ENCODE measurements around the gene ADARB1. TPM values are rescaled to one million over a fixed set of nuclear protein-coding genes. Genes with fewer than 3 reads are reported as not detected.

The ADARB1 gene
- total RNA-seq, 4 donors from 2014 or later = 107 to 231 (median 201) TPM

DNA sequence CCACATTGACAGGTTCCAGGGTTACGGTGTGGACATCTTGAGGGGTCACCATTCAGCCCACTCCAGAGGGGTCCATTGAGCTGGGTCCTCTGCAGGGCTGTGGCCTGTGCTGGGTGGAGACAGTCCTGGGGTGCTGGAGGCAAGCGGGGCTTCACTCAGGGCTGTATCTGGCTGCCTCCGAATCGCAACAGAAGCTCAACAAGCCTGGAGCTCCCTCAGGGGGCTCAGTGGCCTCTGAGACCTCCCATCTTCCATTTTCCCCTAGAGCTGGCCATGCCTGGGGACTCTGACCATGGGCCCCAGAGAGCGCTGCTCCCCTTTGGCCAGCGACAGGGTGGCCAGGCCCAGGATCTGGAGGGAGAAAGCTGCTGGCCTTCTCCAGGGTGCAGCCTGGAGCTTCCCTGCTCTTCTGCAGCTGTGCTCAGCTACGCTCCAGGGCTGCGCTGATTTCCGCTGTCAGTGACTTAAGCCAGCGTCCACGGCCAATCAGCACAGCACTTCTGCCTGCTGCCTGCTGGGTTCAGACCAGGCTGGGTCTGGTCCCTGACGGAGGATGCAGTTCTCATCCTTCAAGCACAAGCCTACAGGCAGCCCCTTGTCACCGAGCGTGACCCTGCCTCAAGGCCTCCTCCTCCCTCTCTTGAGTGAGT, 45.0 kb upstream of the ADARB1 start:
- 81% methylated on average over 13 of the region's 14 CpGs for WGBS
- no peak for DNase-seq (ENCODE audit: extremely low spot score)
- H3K4me1 ChIP-seq = peaks cover 48 to 63% (median 57%) of the 10 kb centered on the region in 4 donors

DNA sequence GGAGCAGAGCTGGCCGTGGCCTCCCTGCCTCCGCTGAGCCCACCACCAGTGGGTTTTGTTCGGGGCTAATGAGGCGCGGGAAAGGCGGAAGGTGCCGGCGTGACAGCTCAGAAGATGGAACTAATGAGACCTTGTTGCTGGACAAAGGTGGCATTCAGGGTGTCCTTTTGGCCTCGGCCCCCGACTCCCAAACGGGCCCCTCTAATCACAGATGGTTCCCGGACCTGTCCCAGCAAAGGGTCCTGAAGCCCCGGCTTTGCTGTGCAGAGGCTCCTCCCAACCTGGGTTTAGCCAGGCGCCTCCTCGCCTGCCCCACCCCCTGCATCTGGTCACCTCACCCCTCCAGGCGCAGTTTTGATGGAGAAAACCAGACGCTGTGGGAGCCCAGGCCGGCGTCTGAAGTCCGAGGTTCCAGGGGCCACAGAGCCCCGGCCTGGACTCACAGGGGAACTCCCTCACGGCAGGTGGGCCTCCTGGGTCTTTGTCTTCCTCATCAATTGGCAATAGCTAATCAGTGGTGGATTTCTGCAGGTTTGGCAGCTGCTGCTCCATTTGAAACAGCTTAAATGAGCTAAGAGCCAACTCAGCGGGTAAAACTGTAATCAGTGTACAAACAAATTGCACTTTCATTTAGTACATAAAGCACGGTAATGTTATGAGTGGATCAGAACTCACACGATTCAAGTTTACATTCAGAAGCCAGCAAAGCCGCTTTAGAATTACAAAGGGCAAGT, 44.3 kb upstream of the ADARB1 start:
- Histone ChIP-seq H3K27ac (replicated peaks in 1 of 4) (peak overlapping the region; percentile 82 to 88 (median 87)), H3K9me3 (no peaks in the 10 kb centered on the region), H3K4me3 (no peak overlapping the region), H3K36me3 (no peaks in the 10 kb centered on the region), H3K4me1 (peaks cover 55 to 70% (median 64%) of the 10 kb centered on the region in 4 donors), H3K27me3 (no peaks in the 10 kb centered on the region)
- no peak for DNase-seq (ENCODE audit: extremely low spot score)
- TF ChIP-seq, protein P1, sequence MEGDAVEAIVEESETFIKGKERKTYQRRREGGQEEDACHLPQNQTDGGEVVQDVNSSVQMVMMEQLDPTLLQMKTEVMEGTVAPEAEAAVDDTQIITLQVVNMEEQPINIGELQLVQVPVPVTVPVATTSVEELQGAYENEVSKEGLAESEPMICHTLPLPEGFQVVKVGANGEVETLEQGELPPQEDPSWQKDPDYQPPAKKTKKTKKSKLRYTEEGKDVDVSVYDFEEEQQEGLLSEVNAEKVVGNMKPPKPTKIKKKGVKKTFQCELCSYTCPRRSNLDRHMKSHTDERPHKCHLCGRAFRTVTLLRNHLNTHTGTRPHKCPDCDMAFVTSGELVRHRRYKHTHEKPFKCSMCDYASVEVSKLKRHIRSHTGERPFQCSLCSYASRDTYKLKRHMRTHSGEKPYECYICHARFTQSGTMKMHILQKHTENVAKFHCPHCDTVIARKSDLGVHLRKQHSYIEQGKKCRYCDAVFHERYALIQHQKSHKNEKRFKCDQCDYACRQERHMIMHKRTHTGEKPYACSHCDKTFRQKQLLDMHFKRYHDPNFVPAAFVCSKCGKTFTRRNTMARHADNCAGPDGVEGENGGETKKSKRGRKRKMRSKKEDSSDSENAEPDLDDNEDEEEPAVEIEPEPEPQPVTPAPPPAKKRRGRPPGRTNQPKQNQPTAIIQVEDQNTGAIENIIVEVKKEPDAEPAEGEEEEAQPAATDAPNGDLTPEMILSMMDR (IDR thresholded peaks at IDR 0.05) = no peak
- TF ChIP-seq EP300 (IDR thresholded peaks at IDR 0.05) (no peak), POLR2A (IDR thresholded peaks at IDR 0.05; ENCODE audit: low read depth) (no peak), POLR2AphosphoS5 (IDR thresholded peaks at IDR 0.05) (no peak)
- intact Hi-C loops (cut with DNase I) = no loop called here
- 82% methylated on average over 20 of the region's 26 CpGs for WGBS

More for the DNA sequence above, 45.0 kb upstream of the ADARB1 start:
- intact Hi-C loops (cut with DNase I) = no loop called here
- Histone ChIP-seq H3K9me3 (no peaks in the 10 kb centered on the region), H3K27me3 (no peaks in the 10 kb centered on the region), H3K4me3 (no peak overlapping the region), H3K36me3 (no peaks in the 10 kb centered on the region), H3K27ac (replicated peaks in 1 of 4) (peak overlapping the region; percentile 82 to 88 (median 87))
- TF ChIP-seq POLR2AphosphoS5 (IDR thresholded peaks at IDR 0.05) = peak; percentile 31 to 47
- TF ChIP-seq EP300 (IDR thresholded peaks at IDR 0.05) = no peak

DNA sequence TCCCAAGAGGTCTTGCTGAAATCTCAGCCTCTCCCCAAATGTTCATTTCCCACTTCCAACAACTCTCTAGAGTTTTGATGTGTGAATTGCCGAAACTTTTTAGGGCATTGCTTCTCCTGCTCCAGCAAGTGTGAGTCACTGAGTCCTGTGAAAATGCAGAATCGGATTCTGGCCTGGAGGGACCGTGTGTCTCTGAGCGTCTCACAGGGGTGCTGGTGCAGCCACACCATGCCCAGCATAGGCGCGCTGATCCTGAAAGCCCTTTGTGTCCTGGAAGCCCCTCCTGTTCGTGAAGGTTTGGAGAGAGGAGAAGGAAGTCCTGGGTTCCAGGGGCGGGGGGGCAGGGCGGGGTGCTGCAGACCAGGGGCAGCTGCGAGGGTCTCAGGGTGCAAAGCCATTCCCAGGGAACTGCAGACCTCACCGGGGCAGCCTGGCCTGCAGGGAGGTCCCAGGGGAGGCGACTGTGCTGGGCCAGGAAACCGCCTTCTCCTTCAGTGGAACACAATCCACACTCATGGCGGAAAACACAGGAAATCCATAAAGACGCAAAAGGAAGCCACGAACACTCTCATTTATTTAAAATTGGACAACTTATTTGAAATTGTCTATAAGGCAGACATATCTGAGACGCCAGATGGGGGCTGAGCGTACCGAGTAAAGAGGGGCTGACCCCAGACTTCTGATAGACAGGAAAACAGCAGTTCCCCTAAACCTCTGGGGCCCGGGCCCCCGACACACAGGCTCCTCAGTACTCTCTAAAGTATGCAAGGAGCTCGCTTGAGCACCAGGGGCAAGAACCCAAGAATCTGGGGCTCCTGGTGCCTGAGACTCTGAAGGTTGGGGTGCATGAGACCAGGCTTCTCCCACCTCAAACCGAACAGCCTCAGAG, 43.5 kb upstream of the ADARB1 start:
- H3K36me3 ChIP-seq = no peaks in the 10 kb centered on the region
- intact Hi-C loops (cut with DNase I) = no loop called here

DNA sequence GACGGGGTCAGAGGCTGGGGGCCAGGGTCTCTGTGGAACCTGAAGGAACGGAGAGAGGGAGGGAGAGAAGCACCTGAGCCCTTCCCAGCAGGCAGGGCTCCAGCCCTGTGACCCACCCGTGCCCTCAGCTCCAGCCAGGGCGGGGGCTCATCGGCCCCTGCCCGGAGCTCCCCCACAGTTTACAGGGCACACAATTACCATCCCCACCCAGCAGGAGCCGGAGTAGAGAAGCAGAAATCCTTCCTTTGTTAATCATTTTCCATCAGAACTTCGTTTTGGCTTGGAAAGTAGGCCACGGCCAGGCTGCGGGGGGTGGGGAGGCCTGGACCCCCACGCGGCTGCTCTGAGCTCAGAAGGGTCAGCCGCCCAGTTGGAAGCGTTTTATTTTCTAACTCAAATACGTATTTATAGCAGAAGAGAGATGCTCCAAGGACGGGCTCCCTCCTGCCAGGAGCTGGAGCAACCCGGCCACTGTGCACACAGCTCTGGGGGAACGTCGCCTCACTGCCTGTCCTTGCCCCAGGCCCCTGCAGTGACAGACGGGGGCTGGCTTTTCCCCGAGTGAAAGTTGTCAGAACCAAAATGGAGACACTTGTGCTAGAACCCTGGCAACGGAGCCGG, 42.7 kb upstream of the ADARB1 start:
- H3K9me3 ChIP-seq = peaks cover 0 to 7% (median 2%) of the 10 kb centered on the region in 4 donors
- peaks cover 56 to 71% (median 68%) of the 10 kb centered on the region in 4 donors for H3K4me1 ChIP-seq
- H3K27ac ChIP-seq (replicated peaks in 1 of 4) = peak overlapping the region; percentile 82 to 88 (median 87)
- intact Hi-C loops (cut with DNase I) = no loop called here
- no peak overlapping the region for H3K4me3 ChIP-seq
- WGBS = 84% methylated on average over 22 of the region's 23 CpGs
- no peaks in the 10 kb centered on the region for H3K36me3 ChIP-seq
- no peak for TF ChIP-seq POLR2AphosphoS5 (IDR thresholded peaks at IDR 0.05)
- TF ChIP-seq, protein P1 (IDR thresholded peaks at IDR 0.05) = no peak
- no peak for TF ChIP-seq POLR2A (IDR thresholded peaks at IDR 0.05; ENCODE audit: low read depth)
- TF ChIP-seq EP300 (IDR thresholded peaks at IDR 0.05) = no peak
- H3K27me3 ChIP-seq = no peaks in the 10 kb centered on the region
- no peak for DNase-seq (ENCODE audit: extremely low spot score)

More for the DNA sequence above, 43.5 kb upstream of the ADARB1 start:
- TF ChIP-seq POLR2A (IDR thresholded peaks at IDR 0.05; ENCODE audit: low read depth) = no peak
- TF ChIP-seq, protein P1 (IDR thresholded peaks at IDR 0.05) = no peak
- TF ChIP-seq POLR2AphosphoS5 (IDR thresholded peaks at IDR 0.05) = no peak
- TF ChIP-seq EP300 (IDR thresholded peaks at IDR 0.05) = no peak
- H3K4me1 ChIP-seq = peaks cover 56 to 76% (median 70%) of the 10 kb centered on the region in 4 donors
- no peaks in the 10 kb centered on the region for H3K9me3 ChIP-seq
- peak overlapping the region; percentile 82 to 88 (median 87) for H3K27ac ChIP-seq (replicated peaks in 1 of 4)
- WGBS = 80% methylated on average over 16 of the region's 23 CpGs
- H3K27me3 ChIP-seq = no peaks in the 10 kb centered on the region
- H3K4me3 ChIP-seq = peak overlapping the region in 1 of 4 donors; percentile 9
- no peak for DNase-seq (ENCODE audit: extremely low spot score)
